Renal cortex interstitium (tissue), 3 donors: ENCODE results near the gene HABP4. TPM values are rescaled to one million over a fixed set of nuclear protein-coding genes. Genes with fewer than 3 reads are reported as not detected.

Experiments
- polyA plus RNA-seq, 3 donors: library from polyadenylated mRNA; unstranded; fragments of 120-200 nt; gene quantifications; one replicate each; pipeline ENCODE4 v1.2.1, GENCODE V29; 2013; ENCODE audit not compliant: insufficient read length in 3 of 3

Gene HABP4
- polyA plus RNA-seq, 3 donors, result 19.1 to 21.9 (median 19.8) TPM

Other genes with a start within 250 kb of the HABP4 start
- 1 to 10 TPM in 1 of 3 donors, under 1 TPM in 2; 0.49 to 1.2 (median 0.86) TPM for gene HSD17B3, start 148.0 kb upstream of the HABP4 start, polyA plus RNA-seq
- 10 to 100 TPM; 32.6 to 44.5 (median 38.7) TPM for gene SLC35D2, start 66.5 kb upstream of the HABP4 start, polyA plus RNA-seq
- gene ZNF367, start 31.8 kb upstream of the HABP4 start, polyA plus RNA-seq, result 1 to 10 TPM; 7.9 to 9.7 (median 9.2) TPM
- 10 to 100 TPM; 23.7 to 32.0 (median 28.4) TPM for gene CDC14B, start 169.7 kb downstream of the HABP4 start, polyA plus RNA-seq
- 1 to 10 TPM; 5.6 to 7.5 (median 6.3) TPM for gene PRXL2C, start 205.1 kb downstream of the HABP4 start, polyA plus RNA-seq